Cardiac muscle cell (in vitro differentiated cells and primary cell): ENCODE results near the gene CIRBP. TPM values are rescaled to one million over a fixed set of nuclear protein-coding genes. Genes with fewer than 3 reads are reported as not detected.

ENCODE experiments used
- DNase-seq, 2 donors: peaks; one replicate each; pipeline versions ENCODE4 v3.0.0 to v3.0.0-alpha.2; 2010 to 2017; ENCODE audit warnings: low read depth in 1 of 2, low spot score in 1 of 2
- H3K27ac ChIP-seq: fragments of 200-600 bp; sonication (generic); 2 replicates; pipeline ENCODE4 v1.5.1; 2016
- H3K27me3 ChIP-seq: fragments of 200-600 bp; sonication (generic); 2 replicates; pipeline ENCODE4 v1.6.0; 2016; ENCODE audit warnings: control low read depth
- H3K36me3 ChIP-seq: fragments of 200-600 bp; sonication (generic); 2 replicates; pipeline ENCODE4 v1.5.1; 2016; ENCODE audit warnings: control low read depth
- H3K4me1 ChIP-seq: fragments of 200-600 bp; sonication (generic); 2 replicates; pipeline ENCODE4 v1.8.1; 2017; ENCODE audit warnings: low read depth, mild to moderate bottlenecking, mixed run types
- H3K4me3 ChIP-seq: fragments of 200-600 bp; sonication (generic); 2 replicates; pipeline ENCODE4 v1.5.1; 2016; ENCODE audit warnings: mild to moderate bottlenecking
- H3K9me3 ChIP-seq: fragments of 200-600 bp; sonication (generic); 2 replicates; pipeline ENCODE4 v1.5.1; 2017; ENCODE audit warnings: low read depth, mild to moderate bottlenecking, control low read depth
- CTCF ChIP-seq: IDR thresholded peaks from 2 replicates; pipeline ENCODE4 v1.5.1; 2012; ENCODE audit warnings: low read depth, mild to moderate bottlenecking, low read length
- polyA plus RNA-seq: library from polyadenylated mRNA; unstranded; fragments of >200 nt; fragmentation: Nextera tagmentation; extraction: Ambion mirVana; gene quantifications from 2 replicates; pipeline ENCODE4 v1.2.1, GENCODE V29; 2016
- total RNA-seq: library from RNA; depleted of rRNA; stranded (reverse); fragments of >200 nt; gene quantifications from 2 replicates; pipeline ENCODE4 v1.2.3, GENCODE V29; 2016

CIRBP gene
- total and polyA plus RNA-seq, 2 experiments from 2014 or later, result 716 to 2,236 TPM

GRCh38 chr19:1271528-1272422, 2.6 kb downstream of the CIRBP start:
- no peak for TF ChIP-seq CTCF
- Histone ChIP-seq H3K4me1 (peaks cover 37% of the 10 kb centered on the region), H3K36me3 (peaks cover 42% of the 10 kb centered on the region)

GRCh38 chr19:1272423-1273262, 3.5 kb downstream of the CIRBP start:
- H3K4me3 ChIP-seq, result no peak overlapping the region
- H3K27ac ChIP-seq, result peak overlapping the region; percentile 53
- H3K36me3 ChIP-seq, result peaks cover 42% of the 10 kb centered on the region
- peaks cover 31% of the 10 kb centered on the region for H3K4me1 ChIP-seq
- H3K9me3 ChIP-seq, result no peaks in the 10 kb centered on the region
- H3K27me3 ChIP-seq, result no peaks in the 10 kb centered on the region
- DNase-seq, result no peak
- no peak for TF ChIP-seq CTCF

More at GRCh38 chr19:1271528-1272422, 2.6 kb downstream of the CIRBP start:
- H3K27me3 ChIP-seq, result no peaks in the 10 kb centered on the region
- no peak overlapping the region for H3K4me3 ChIP-seq
- H3K9me3 ChIP-seq, result no peaks in the 10 kb centered on the region
- DNase-seq, result no peak
- H3K27ac ChIP-seq, result peak overlapping the region; percentile 99

GRCh38 chr19:1273263-1274041, 4.3 kb downstream of the CIRBP start:
- Histone ChIP-seq H3K4me3 (no peak overlapping the region), H3K36me3 (peaks cover 42% of the 10 kb centered on the region)
- no peak for DNase-seq

GRCh38 chr19:1274081-1274851, 5.1 kb downstream of the CIRBP start:
- H3K36me3 ChIP-seq, result peaks cover 44% of the 10 kb centered on the region

More at GRCh38 chr19:1273263-1274041, 4.3 kb downstream of the CIRBP start:
- peak overlapping the region; percentile 98 for H3K27ac ChIP-seq
- no peak for TF ChIP-seq CTCF
- no peaks in the 10 kb centered on the region for H3K9me3 ChIP-seq
- H3K27me3 ChIP-seq, result no peaks in the 10 kb centered on the region
- peaks cover 23% of the 10 kb centered on the region for H3K4me1 ChIP-seq

More at GRCh38 chr19:1274081-1274851, 5.1 kb downstream of the CIRBP start:
- TF ChIP-seq CTCF, result no peak
- Histone ChIP-seq H3K27me3 (no peaks in the 10 kb centered on the region), H3K4me3 (peak overlapping the region; percentile 62), H3K4me1 (peaks cover 20% of the 10 kb centered on the region), H3K27ac (peak overlapping the region; percentile 98), H3K9me3 (no peaks in the 10 kb centered on the region)
- no peak for DNase-seq
